HepG2 (cell line): ENCODE measurements around the gene BCAS4. TPM values are rescaled to one million over a fixed set of nuclear protein-coding genes. Genes with fewer than 3 reads are reported as not detected.

Experiments
- ATAC-seq: fragments of 200-7000 bp; cut with Tn5 transposase; 3 replicates; pipeline ENCODE4 v1.9.1; 2020; ENCODE audit warnings: mild to moderate bottlenecking, moderate library complexity
- BruUV-seq: library from RNA; stranded (reverse); fragments of 400-500 nt; replicated peaks from 2 replicates; lab custom pipeline; 2021; lab: Mats Ljungman, UMichigan
- CTCF ChIA-PET: fragments of 300-600 bp; formaldehyde crosslinking; extraction: SDS; loops from one replicate; lab custom pipeline; 2021; ENCODE audit warnings: low total read pairs, inconsistent platforms, low intra/inter-chr PET ratio; lab: Yijun Ruan, JAX
- POLR2A ChIA-PET: fragments of 350-600 bp; sonication (Branson Sonifier 250); formaldehyde crosslinking; loops from one replicate; lab custom pipeline; 2020; ENCODE audit warnings: antibody characterized with exemption, inconsistent platforms; lab: Yijun Ruan, JAX
- DNase-seq: peaks from one replicate; pipeline ENCODE4 v3.0.0-alpha.2; 2015; ENCODE audit warnings: low spot score
- FAIRE-seq: peaks from 3 replicates; lab custom pipeline; 2011; peaks lifted over from hg19 to GRCh38; lab: Jason Lieb, UNC
- H2AFZ ChIP-seq: one replicate; pipeline ENCODE4 v1.6.1; 2011; ENCODE audit warnings: low read length, inconsistent platforms
- H3K27ac ChIP-seq: fragments of 300-600 bp; 3 replicates; pipeline ENCODE4 v1.8.0; 2011; ENCODE audit warnings: mixed run types, mild to moderate bottlenecking, mixed read lengths, low read length, inconsistent platforms; ENCODE audit not compliant: insufficient read depth; ENCODE audit errors: extremely low read length
- H3K27me3 ChIP-seq, 2 experiments: fragments of 200-600 bp in 1 of 2; 2 replicates in 1 of 2; 3 replicates in 1 of 2; pipeline versions ENCODE4 v1.6.0 to v1.8.0; 2011; ENCODE audit warnings: low read length in 2 of 2, mild to moderate bottlenecking in 2 of 2, moderate library complexity in 2 of 2, inconsistent platforms in 1 of 2; ENCODE audit not compliant: insufficient read depth in 2 of 2, control insufficient read depth in 1 of 2
- H3K36me3 ChIP-seq, 2 experiments: fragments of 200-600 bp in 1 of 2; replicated peaks in 1 of 2; 2 replicates in 1 of 2; 3 replicates in 1 of 2; pipeline versions ENCODE4 v1.5.1 to v1.8.0; 2011; ENCODE audit warnings: low read length in 2 of 2, inconsistent platforms in 1 of 2; ENCODE audit not compliant: insufficient read depth in 2 of 2, control insufficient read depth in 1 of 2
- H3K4me1 ChIP-seq: 2 replicates; pipeline ENCODE4 v1.5.1; 2012; ENCODE audit warnings: low read length, inconsistent platforms; ENCODE audit not compliant: insufficient read depth
- H3K4me2 ChIP-seq: 2 replicates; pipeline ENCODE4 v1.6.0; 2011; ENCODE audit warnings: low read depth, low read length, inconsistent platforms
- H3K4me3 ChIP-seq, 3 experiments: fragments of 200-600 bp in 1 of 3; sonication (generic), shearing (Covaris generic) in 1 of 3; replicated peaks in 1 of 3; 2 replicates each; pipeline ENCODE4 v1.5.1; 2011 to 2016; ENCODE audit warnings: low read length in 3 of 3, inconsistent platforms in 2 of 3, low read depth in 2 of 3, mild to moderate bottlenecking in 2 of 3, control low read depth in 1 of 3, mixed read lengths in 1 of 3; ENCODE audit not compliant: insufficient read depth in 1 of 3
- H3K79me2 ChIP-seq: one replicate; pipeline ENCODE4 v1.6.1; 2011; ENCODE audit warnings: low read length, inconsistent platforms; ENCODE audit not compliant: insufficient read depth
- H3K9ac ChIP-seq: 2 replicates; pipeline ENCODE4 v1.6.0; 2011; ENCODE audit warnings: mild to moderate bottlenecking, low read depth, low read length, inconsistent platforms; ENCODE audit not compliant: insufficient read depth
- H3K9me3 ChIP-seq: 2 replicates; pipeline ENCODE4 v1.5.1; 2012; ENCODE audit warnings: mild to moderate bottlenecking, low read length
- H4K20me1 ChIP-seq: 2 replicates; pipeline ENCODE4 v1.6.0; 2011; ENCODE audit warnings: inconsistent platforms, mild to moderate bottlenecking, low read length, moderate library complexity; ENCODE audit not compliant: insufficient read depth
- FUBP1 ChIP-seq: sonication (generic); formaldehyde crosslinking; IDR thresholded peaks from 2 replicates; pipeline ENCODE4 v1.5.1; 2020; ENCODE audit warnings: missing genetic modification reagents, mild to moderate bottlenecking, borderline replicate concordance
- RNF219 ChIP-seq: sonication (generic); formaldehyde crosslinking; IDR thresholded peaks from 2 replicates; pipeline ENCODE4 v1.5.0; 2020; ENCODE audit warnings: mild to moderate bottlenecking, missing genetic modification reagents
- ZNF10 ChIP-seq: sonication (generic); formaldehyde crosslinking; IDR thresholded peaks from 2 replicates; pipeline ENCODE4 v1.4.0; 2020; ENCODE audit warnings: mild to moderate bottlenecking, low read depth, missing genetic modification reagents, borderline replicate concordance
- ZNF142 ChIP-seq: sonication (generic); formaldehyde crosslinking; IDR thresholded peaks from 2 replicates; pipeline ENCODE4 v1.4.0; 2020; ENCODE audit warnings: missing genetic modification reagents
- WGBS: methylation state at CpG from one replicate; pipeline ENCODE4 v1.1.6; 2017; ENCODE audit warnings: low lambda C conversion rate; 5-methylcytosine and 5-hydroxymethylcytosine counted together
- in situ Hi-C: cut with HindIII; loops from 2 replicates; pipeline ENCODE4 v1.10.0; 2017; ENCODE audit warnings: low pct_unique_long_range_greater_than_20kb; ENCODE audit not compliant: extremely low pct_ligation_motif_present
- intact Hi-C: fragments of 100-400 bp; cut with micrococcal nuclease; formaldehyde crosslinking; loops from one replicate; pipeline ENCODE4 v1.10.0; 2022; ENCODE audit not compliant: unreplicated experiment
- polyA plus RNA-seq, 8 experiments: library from polyadenylated mRNA; depleted of rRNA in 3 of 8; stranded (reverse) in 7 of 8; unstranded in 1 of 8; fragments of >200 nt; fragmentation: Illumina TruSeq in 4 of 8; extraction: Trizol in 4 of 8; gene quantifications; 2 replicates each; pipeline versions ENCODE4 v1.2.1 to v1.2.3, GENCODE V29; 2011 to 2016; ENCODE audit warnings: low read depth in 4 of 8, missing spikeins in 1 of 8, mixed read lengths in 1 of 8; ENCODE audit not compliant: insufficient read depth in 1 of 8
- total RNA-seq, 5 experiments: library from RNA; depleted of rRNA; stranded (reverse); fragments of >200 nt; fragmentation: Illumina TruSeq; extraction: Trizol; gene quantifications; 2 replicates each; pipeline ENCODE4 v1.2.3, GENCODE V29; 2016; ENCODE audit warnings: low read depth in 1 of 5

The BCAS4 gene
- total and polyA plus RNA-seq, 2 of the 13 experiments (the other 11 are each of a cell fraction or from before 2014, with no cell fraction given), result 7.2 to 8.0 TPM

- FAIRE-seq (no peak), DNase-seq (no peak), ATAC-seq (no peak; the same call in 1 of the 3 replicates)
- no peaks in the 10 kb centered on the region for H3K27me3 ChIP-seq
- H3K36me3 ChIP-seq, result no peaks in the 10 kb centered on the region
- H3K4me3 ChIP-seq, result no peak overlapping the region
- in situ Hi-C loops (no loop called here), intact Hi-C loops (no loop called here)
- no peaks in the 10 kb centered on the region for H4K20me1 ChIP-seq
- no TSS peak for BruUV-seq
- ChIA-PET CTCF (no interaction called here), POLR2A (interaction anchor here (1.6 kb wide), 1 partner anchor 16 kb away, joined by 4 read pairs; no protein-coding TSS in a partner anchor)
- no peak overlapping the region for H3K4me2 ChIP-seq
- no peaks in the 10 kb centered on the region for H3K9me3 ChIP-seq
- no peak overlapping the region for H2AFZ ChIP-seq
- H3K27ac ChIP-seq, result no peak overlapping the region
- WGBS, result 78% methylated on average over 8 of the region's 8 CpGs
- H3K9ac ChIP-seq, result no peak overlapping the region
- TF ChIP-seq ZNF10 (CRISPR knock-in tag) (no peak), FUBP1 (CRISPR knock-in tag) (no peak), RNF219 (CRISPR knock-in tag) (no peak), ZNF142 (CRISPR knock-in tag) (no peak)
- H3K79me2 ChIP-seq, result no peaks in the 10 kb centered on the region
- H3K4me1 ChIP-seq, result peaks cover 16% of the 10 kb centered on the region
Measured at GRCh38 chr20:50802289-50802688, 7.4 kb downstream of the BCAS4 start.
